Measurements from ENCODE around the gene FHIT. TPM values are rescaled to one million over a fixed set of nuclear protein-coding genes. Genes with fewer than 3 reads are reported as not detected.

The FHIT gene
- total and polyA plus RNA-seq, 10 of the 15 experiments (the other 5 are each of a cell fraction or from before 2014, with no cell fraction given), result 4.2 to 14.9 (median 9.4) TPM

- H4K20me1 ChIP-seq (ENCODE audit: control insufficient read depth, insufficient read depth), result no peaks in the 10 kb centered on the region; the same call in 1 of the 2 replicates
- CTCF ChIA-PET, result no interaction called here
- no peaks in the 10 kb centered on the region; the same call in 1 of the 2 replicates for H3K79me2 ChIP-seq (ENCODE audit: control insufficient read depth, insufficient read depth, low read length)
- ATAC-seq, result peak; percentile 97
- in situ Hi-C loops (cut with MboI) (no loop called here), intact Hi-C loops (cut with micrococcal nuclease; ENCODE audit: unreplicated experiment) (loop anchor here (1.0 kb wide), 1 partner anchor 68 kb away; no protein-coding TSS in a partner anchor)
- peak; percentile 64 for DNase-seq (ENCODE audit: low read depth, low spot score)
- SMC1A ChIA-PET (ENCODE audit: uncharacterized antibody, unreplicated experiment), result interaction anchor here (1.2 to 2.8 kb wide), 3 partner anchors 10 to 349 kb away, joined by 3 to 10 read pairs (median 3); no protein-coding TSS in a partner anchor
- H2AFZ ChIP-seq (ENCODE audit: control insufficient read depth, low read depth, low read length), result no peak overlapping the region
- BruUV-seq (replicated peaks), result no TSS peak
- no peaks in the 10 kb centered on the region for H3K36me3 ChIP-seq (ENCODE audit: control insufficient read depth in 2 of 2, insufficient read depth in 2 of 2, low read length in 1 of 2)
- H3K27me3 ChIP-seq (replicated peaks in 1 of 2; ENCODE audit: control insufficient read depth in 2 of 2, insufficient read depth in 2 of 2, low read length in 1 of 2), result no peaks in the 10 kb centered on the region
- H3K9ac ChIP-seq (ENCODE audit: control insufficient read depth, insufficient read depth, low read length), result no peak overlapping the region
- no peak overlapping the region for H3K4me3 ChIP-seq
- H3K4me2 ChIP-seq (ENCODE audit: control insufficient read depth, insufficient read depth), result peak overlapping the region; percentile 57
- FAIRE-seq, result peak; percentile 87
- WGBS (ENCODE audit: insufficient coverage, insufficient replicate concordance, low lambda C conversion rate, missing lambda C conversion rate), result 0% methylated on average over 2 of the region's 2 CpGs
- POLR2A ChIA-PET, result no interaction called here
- no peak overlapping the region; the same call in 1 of the 2 replicates for H3K27ac ChIP-seq (ENCODE audit: control insufficient read depth, insufficient read depth)
- no peaks in the 10 kb centered on the region for H3K9me3 ChIP-seq (replicated peaks; ENCODE audit: control insufficient read depth, insufficient read depth, low read length)
- peaks cover 20% of the 10 kb centered on the region for H3K4me1 ChIP-seq (ENCODE audit: control insufficient read depth, insufficient read depth, low read length)
- RAD21 ChIA-PET (ENCODE audit: unreplicated experiment), result interaction anchor here (1.8 kb wide), 1 partner anchor 71 kb away, joined by 8 read pairs; no protein-coding TSS in a partner anchor
- TF ChIP-seq BACH1 (IDR thresholded peaks at IDR 0.05; ENCODE audit: borderline replicate concordance), result peak; percentile 54; the same call in 1 of the 2 replicates
- no peak for TF ChIP-seq ZBED1 (IDR thresholded peaks at IDR 0.05; ENCODE audit: borderline replicate concordance)
- TF ChIP-seq PAX5 (IDR thresholded peaks at IDR 0.05; ENCODE audit: borderline replicate concordance, low read depth, low read length), result 0 out of 2 replicates have a peak, but pooled peaks have one; percentile 31
- TF ChIP-seq ATF7 (IDR thresholded peaks at IDR 0.05; ENCODE audit: low read depth), result peak; percentile 73
- TF ChIP-seq ZNF207 (IDR thresholded peaks at IDR 0.05; ENCODE audit: borderline replicate concordance), result no peak
- no peak for TF ChIP-seq RBBP5 (conservative IDR thresholded peaks at IDR 0.05)
- TF ChIP-seq CTCF (IDR thresholded peaks at IDR 0.05 in 2 of 3, conservative IDR thresholded peaks at IDR 0.05 in 1 of 3; ENCODE audit: control insufficient read depth in 2 of 3, extremely low read depth in 1 of 3, insufficient read depth in 1 of 3, low read depth in 3 of 3, low read length in 3 of 3), result no peak
- no peak for TF ChIP-seq ZNF24 (IDR thresholded peaks at IDR 0.05)
- no peak for TF ChIP-seq HSF1 (IDR thresholded peaks at IDR 0.05; ENCODE audit: low read depth, low read length)
- TF ChIP-seq SUPT20H (IDR thresholded peaks at IDR 0.05; ENCODE audit: borderline replicate concordance, control insufficient read depth, low read depth, low read length), result no peak
- TF ChIP-seq BRCA1 (IDR thresholded peaks at IDR 0.05; ENCODE audit: low read depth, low read length), result no peak
- TF ChIP-seq POLR2A (IDR thresholded peaks at IDR 0.05; ENCODE audit: low read depth, low read length), result no peak
- no peak for TF ChIP-seq STAT3 (IDR thresholded peaks at IDR 0.05; ENCODE audit: low read depth, low read length)
- no peak for TF ChIP-seq MEF2A (IDR thresholded peaks at IDR 0.05; ENCODE audit: insufficient read depth, low read depth, low read length)
- no peak for TF ChIP-seq NR2C1 (IDR thresholded peaks at IDR 0.05)
- TF ChIP-seq BCL3 (IDR thresholded peaks at IDR 0.05; ENCODE audit: borderline replicate concordance, insufficient read depth, low read depth, low read length, poor library complexity, severe bottlenecking), result no peak
- TF ChIP-seq NFYB (IDR thresholded peaks at IDR 0.05; ENCODE audit: insufficient read depth, low read depth, low read length), result no peak
- peak; percentile 91 for TF ChIP-seq PKNOX1 (IDR thresholded peaks at IDR 0.05)
- TF ChIP-seq RUNX3 (IDR thresholded peaks at IDR 0.05; ENCODE audit: low read length), result peak; percentile 70
- TF ChIP-seq SMAD1 (IDR thresholded peaks at IDR 0.05; ENCODE audit: low read depth, partially characterized antibody), result no peak
- TF ChIP-seq JUND (IDR thresholded peaks at IDR 0.05; ENCODE audit: low read depth, low read length), result peak; percentile 73
Observed at GRCh38 chr3:61181874-61182273, 69.4 kb downstream of the FHIT start.
